ENCODE data around the gene CDC45. TPM values are rescaled to one million over a fixed set of nuclear protein-coding genes. Genes with fewer than 3 reads are reported as not detected.

The CDC45 gene
- total RNA-seq, 1 donor from 2014 or later = 50.7 TPM

- H3K36me3 ChIP-seq = no peaks in the 10 kb centered on the region
- H3K9me3 ChIP-seq (ENCODE audit: low read depth) = no peaks in the 10 kb centered on the region
- H3K27ac ChIP-seq = no peak overlapping the region
- no peak overlapping the region for H2AFZ ChIP-seq (replicated peaks)
- H4K20me1 ChIP-seq (ENCODE audit: low read depth) = no peaks in the 10 kb centered on the region
- Mint-ChIP-seq H3K4me1 (no peaks in the 10 kb centered on the region), H3K9me3 (no peaks in the 10 kb centered on the region), H3K36me3 (peaks cover 23% of the 10 kb centered on the region), H3K27ac (no peak overlapping the region), H3K27me3 (ENCODE audit: insufficient read depth, low read depth) (peaks cover 2% of the 10 kb centered on the region), H3K4me3 (no peak overlapping the region)
- no peak for DNase-seq (ENCODE audit: low spot score)
- TF ChIP-seq EZH2 (IDR thresholded peaks at IDR 0.05) (no peak), EZH2phosphoT487 (IDR thresholded peaks at IDR 0.05) (no peak), CTCF (IDR thresholded peaks at IDR 0.05) (no peak)
- no peaks in the 10 kb centered on the region for H3K27me3 ChIP-seq
- no peak overlapping the region for H3K9ac ChIP-seq
- H3K4me3 ChIP-seq = no peak overlapping the region
- H3K4me1 ChIP-seq = no peaks in the 10 kb centered on the region
- H3K4me2 ChIP-seq = no peak overlapping the region
- H3K79me2 ChIP-seq (ENCODE audit: low read depth) = no peaks in the 10 kb centered on the region
- H3F3A ChIP-seq (ENCODE audit: low read depth) = no peaks in the 10 kb centered on the region
Measured at GRCh38 chr22:19457828-19458428, 21.8 kb upstream of the CDC45 start.

- H3K4me1 ChIP-seq = no peaks in the 10 kb centered on the region
- no peaks in the 10 kb centered on the region for H3K4me1 Mint-ChIP-seq
- no peaks in the 10 kb centered on the region for H3K36me3 ChIP-seq
Measured at GRCh38 chr22:19460036-19460435, 19.7 kb upstream of the CDC45 start.

GRCh38 chr22:19461506-19461905 is 18.2 kb upstream of the CDC45 start:
- Mint-ChIP-seq H3K9me3 (no peaks in the 10 kb centered on the region), H3K27me3 (ENCODE audit: insufficient read depth, low read depth) (peaks cover 2% of the 10 kb centered on the region), H3K27ac (no peak overlapping the region), H3K4me1 (no peaks in the 10 kb centered on the region), H3K36me3 (peaks cover 15% of the 10 kb centered on the region), H3K4me3 (no peak overlapping the region)
- peaks cover 7% of the 10 kb centered on the region for H4K20me1 ChIP-seq (ENCODE audit: low read depth)
- H3K4me1 ChIP-seq = no peaks in the 10 kb centered on the region
- H3K27me3 ChIP-seq = no peaks in the 10 kb centered on the region
- H2AFZ ChIP-seq (replicated peaks) = no peak overlapping the region
- no peaks in the 10 kb centered on the region for H3K36me3 ChIP-seq
- H3K4me2 ChIP-seq = no peak overlapping the region
- H3K79me2 ChIP-seq (ENCODE audit: low read depth) = no peaks in the 10 kb centered on the region
- H3K9me3 ChIP-seq (ENCODE audit: low read depth) = no peaks in the 10 kb centered on the region
- no peak overlapping the region for H3K4me3 ChIP-seq
- no peak overlapping the region for H3K9ac ChIP-seq
- H3K27ac ChIP-seq = no peak overlapping the region
- DNase-seq (ENCODE audit: low spot score) = no peak
- TF ChIP-seq EZH2phosphoT487 (IDR thresholded peaks at IDR 0.05) = no peak
- TF ChIP-seq CTCF (IDR thresholded peaks at IDR 0.05) = no peak
- no peak for TF ChIP-seq EZH2 (IDR thresholded peaks at IDR 0.05)
- H3F3A ChIP-seq (ENCODE audit: low read depth) = no peaks in the 10 kb centered on the region

More at GRCh38 chr22:19460036-19460435, 19.7 kb upstream of the CDC45 start:
- H3K27ac Mint-ChIP-seq = no peak overlapping the region
- Histone ChIP-seq H3K27ac (no peak overlapping the region), H3K4me3 (no peak overlapping the region), H3K9ac (no peak overlapping the region), H3K27me3 (no peaks in the 10 kb centered on the region), H3F3A (ENCODE audit: low read depth) (no peaks in the 10 kb centered on the region), H3K9me3 (ENCODE audit: low read depth) (no peaks in the 10 kb centered on the region), H3K79me2 (ENCODE audit: low read depth) (no peaks in the 10 kb centered on the region), H2AFZ (replicated peaks) (no peak overlapping the region), H3K4me2 (no peak overlapping the region), H4K20me1 (ENCODE audit: low read depth) (peaks cover 3% of the 10 kb centered on the region)
- H3K27me3 Mint-ChIP-seq (ENCODE audit: insufficient read depth, low read depth) = peaks cover 2% of the 10 kb centered on the region
- no peak for DNase-seq (ENCODE audit: low spot score)
- peaks cover 18% of the 10 kb centered on the region for H3K36me3 Mint-ChIP-seq
- no peaks in the 10 kb centered on the region for H3K9me3 Mint-ChIP-seq
- H3K4me3 Mint-ChIP-seq = no peak overlapping the region
- TF ChIP-seq CTCF (IDR thresholded peaks at IDR 0.05) (no peak), EZH2phosphoT487 (IDR thresholded peaks at IDR 0.05) (no peak), EZH2 (IDR thresholded peaks at IDR 0.05) (no peak)

Measured in neural progenitor cell (in vitro differentiated cells).